Astrocyte of the cerebellum (primary cell): Measurements from ENCODE around the gene TFB2M.
"Not testable (repeated sequence)": the region's sequence is repeated elsewhere in the genome, so short reads cannot be mapped to it uniquely, and the experiment has no call there.

Experiments used
- DNase-seq: peaks from one replicate; pipeline ENCODE4 v3.0.0-alpha.2; 2011; ENCODE audit warnings: low read depth
- H3K4me3 ChIP-seq: 2 replicates; pipeline ENCODE4 v1.5.1; 2011; ENCODE audit warnings: mild to moderate bottlenecking, low read depth, low read length, moderate library complexity
- in situ Hi-C: cut with HindIII; loops from 2 replicates; pipeline ENCODE4 v1.10.0; 2017; ENCODE audit warnings: low sequenced_read_pairs
- TF ChIP-seq, protein P1 (sequence below): IDR thresholded peaks from 2 replicates; pipeline ENCODE4 v1.5.1; 2012; ENCODE audit warnings: low read length, low read depth, moderate library complexity, mild to moderate bottlenecking; ENCODE audit errors: missing control alignments

The TFB2M gene

DNA sequence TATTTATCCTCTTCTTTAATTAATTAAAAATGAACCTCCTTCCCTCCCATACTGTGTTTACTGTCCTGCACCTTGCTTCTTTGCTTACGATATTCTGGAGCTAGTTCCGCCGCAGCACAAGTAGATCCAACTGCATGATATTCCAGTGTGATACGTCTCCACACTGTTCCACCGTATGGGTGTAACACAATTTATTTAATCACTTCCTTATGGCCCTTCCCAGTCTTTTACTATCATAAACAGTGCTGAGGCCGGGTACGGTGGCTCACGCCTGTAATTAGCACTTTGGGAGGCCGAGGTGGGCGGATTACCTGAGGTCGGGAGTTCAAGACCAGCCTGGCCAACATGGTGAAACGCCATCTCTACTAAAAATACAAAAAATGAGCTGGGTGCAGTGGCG, 25.9 kb upstream of the TFB2M start:
- in situ Hi-C loops: no loop called here
- no peak for DNase-seq
- TF ChIP-seq, protein P1, sequence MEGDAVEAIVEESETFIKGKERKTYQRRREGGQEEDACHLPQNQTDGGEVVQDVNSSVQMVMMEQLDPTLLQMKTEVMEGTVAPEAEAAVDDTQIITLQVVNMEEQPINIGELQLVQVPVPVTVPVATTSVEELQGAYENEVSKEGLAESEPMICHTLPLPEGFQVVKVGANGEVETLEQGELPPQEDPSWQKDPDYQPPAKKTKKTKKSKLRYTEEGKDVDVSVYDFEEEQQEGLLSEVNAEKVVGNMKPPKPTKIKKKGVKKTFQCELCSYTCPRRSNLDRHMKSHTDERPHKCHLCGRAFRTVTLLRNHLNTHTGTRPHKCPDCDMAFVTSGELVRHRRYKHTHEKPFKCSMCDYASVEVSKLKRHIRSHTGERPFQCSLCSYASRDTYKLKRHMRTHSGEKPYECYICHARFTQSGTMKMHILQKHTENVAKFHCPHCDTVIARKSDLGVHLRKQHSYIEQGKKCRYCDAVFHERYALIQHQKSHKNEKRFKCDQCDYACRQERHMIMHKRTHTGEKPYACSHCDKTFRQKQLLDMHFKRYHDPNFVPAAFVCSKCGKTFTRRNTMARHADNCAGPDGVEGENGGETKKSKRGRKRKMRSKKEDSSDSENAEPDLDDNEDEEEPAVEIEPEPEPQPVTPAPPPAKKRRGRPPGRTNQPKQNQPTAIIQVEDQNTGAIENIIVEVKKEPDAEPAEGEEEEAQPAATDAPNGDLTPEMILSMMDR: no peak
- no peak overlapping the region for H3K4me3 ChIP-seq

DNA sequence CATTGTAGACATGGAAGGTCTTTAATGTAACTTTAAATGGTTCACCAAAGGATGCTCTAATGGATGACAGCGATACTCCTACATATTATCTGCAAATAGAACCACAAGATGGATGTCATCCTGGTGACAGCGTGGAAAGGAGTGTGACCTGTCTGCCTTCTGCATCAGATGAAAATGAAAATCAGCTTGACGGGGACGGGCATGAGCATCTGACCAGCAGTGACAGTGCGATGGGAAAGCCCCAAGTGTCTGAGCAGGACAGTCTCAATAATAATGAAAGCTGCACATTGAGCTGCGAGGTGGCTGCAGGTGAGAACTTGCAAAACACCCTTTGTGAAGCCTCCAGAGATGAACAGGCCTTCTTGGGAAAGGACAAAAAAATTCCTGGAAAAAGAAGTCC, 25.4 kb upstream of the TFB2M start:
- DNase-seq: no peak
- TF ChIP-seq, protein P1: no peak
- in situ Hi-C loops: no loop called here
- H3K4me3 ChIP-seq: no peak overlapping the region

GRCh38 chr1:246591047-246591446, 25.0 kb upstream of the TFB2M start:
- in situ Hi-C loops: no loop called here
- no peak overlapping the region for H3K4me3 ChIP-seq
- TF ChIP-seq, protein P1: no peak
- no peak for DNase-seq

- H3K4me3 ChIP-seq, in situ Hi-C loops, DNase-seq: not testable (repeated sequence)
Observed at GRCh38 chr1:246589919-246590318, 23.9 kb upstream of the TFB2M start.

GRCh38 chr1:246588159-246588721, 22.2 kb upstream of the TFB2M start:
- in situ Hi-C loops: no loop called here
- no peak for DNase-seq
- no peak overlapping the region for H3K4me3 ChIP-seq

GRCh38 chr1:246587606-246588005, 21.5 kb upstream of the TFB2M start:
- TF ChIP-seq, protein P1: no peak
- in situ Hi-C loops: no loop called here
- no peak for DNase-seq
- no peak overlapping the region for H3K4me3 ChIP-seq

More at GRCh38 chr1:246588159-246588721, 22.2 kb upstream of the TFB2M start:
- TF ChIP-seq, protein P1: no peak

- no peak for DNase-seq
- TF ChIP-seq, protein P1: no peak
- in situ Hi-C loops: no loop called here
- H3K4me3 ChIP-seq: no peak overlapping the region
Observed at GRCh38 chr1:246587032-246587431, 21.0 kb upstream of the TFB2M start.
